ENCODE results near the gene MIEF2.
A peak's percentile ranks its signal among the peaks of the same experiment; 100 is the strongest.

Gene MIEF2

DNA sequence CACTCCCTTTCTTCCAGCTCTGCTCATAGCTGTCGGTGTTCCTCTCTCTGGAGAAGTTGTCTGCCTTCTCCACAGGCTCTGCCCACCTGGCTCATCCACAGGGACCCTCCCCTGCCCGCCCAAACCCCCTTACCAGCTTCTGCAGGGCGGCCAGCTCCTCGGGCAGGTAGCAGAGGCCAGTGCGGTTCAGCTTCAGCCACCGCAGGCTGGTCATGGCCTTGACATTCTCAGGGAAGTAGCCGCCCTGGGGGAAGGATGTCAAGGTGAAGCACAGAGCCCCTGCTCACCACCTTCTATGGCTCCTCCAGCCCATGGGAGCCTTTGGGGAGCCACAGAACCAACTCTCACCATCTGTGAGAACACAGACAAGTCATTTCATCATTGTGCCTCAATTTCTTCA, 3.7 kb upstream of the MIEF2 start:
- no peak for DNase-seq (ENCODE audit: low read depth)

DNA sequence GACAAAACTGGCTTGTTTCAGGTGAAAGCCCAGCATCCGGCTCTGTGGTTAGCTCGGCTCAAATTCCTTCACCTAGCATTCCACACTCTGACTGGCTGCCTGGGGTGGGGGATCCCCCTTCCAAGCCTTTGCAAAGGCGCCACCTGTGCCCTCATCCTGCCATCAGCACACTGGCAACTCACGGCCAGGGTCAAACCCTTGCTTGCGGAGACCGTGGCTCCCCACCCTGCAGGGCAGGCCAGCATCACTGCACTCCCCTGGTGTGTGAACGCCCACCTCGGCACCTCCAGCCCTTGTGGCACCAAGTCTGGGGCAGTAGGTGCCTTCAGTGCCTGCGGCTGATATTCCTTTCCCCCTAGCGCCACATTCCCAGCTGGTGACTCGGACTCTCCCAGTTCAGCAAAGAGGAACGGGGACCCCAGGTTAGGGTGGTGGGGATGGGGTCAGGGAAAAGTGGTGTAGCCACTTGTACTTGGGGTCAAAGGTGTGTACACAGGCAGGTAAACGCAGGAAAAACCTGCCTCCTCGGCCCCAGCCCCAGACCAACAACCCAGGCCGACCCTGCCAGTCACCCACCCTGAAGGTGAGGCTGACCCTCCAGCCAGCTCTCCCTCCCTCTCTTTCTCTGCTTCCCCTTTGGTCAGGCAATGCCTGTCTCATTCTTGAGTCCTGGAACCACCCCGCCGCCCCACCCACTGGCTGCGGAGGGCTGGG, 3.0 kb upstream of the MIEF2 start:
- DNase-seq (ENCODE audit: low read depth): no peak

DNA sequence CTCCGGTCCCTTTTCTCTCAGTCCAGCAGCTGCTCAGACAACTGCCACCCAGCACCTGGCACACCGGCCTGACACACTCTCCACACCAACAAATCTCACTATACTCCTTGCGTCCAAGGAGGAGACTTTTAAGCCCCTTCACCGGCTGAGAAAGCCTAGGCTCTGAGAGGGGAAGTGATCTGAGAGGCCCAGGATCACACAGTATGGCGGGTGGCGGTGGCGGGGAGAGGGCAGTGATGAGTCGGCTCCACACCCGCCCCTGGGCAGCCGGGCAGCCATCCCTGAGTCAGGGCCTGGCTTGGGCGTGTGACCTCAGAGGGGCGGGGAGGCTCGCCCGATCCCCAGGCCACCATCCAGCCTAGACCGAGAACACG, 2.5 kb upstream of the MIEF2 start:
- DNase-seq (ENCODE audit: low read depth): peak; percentile 11

DNA sequence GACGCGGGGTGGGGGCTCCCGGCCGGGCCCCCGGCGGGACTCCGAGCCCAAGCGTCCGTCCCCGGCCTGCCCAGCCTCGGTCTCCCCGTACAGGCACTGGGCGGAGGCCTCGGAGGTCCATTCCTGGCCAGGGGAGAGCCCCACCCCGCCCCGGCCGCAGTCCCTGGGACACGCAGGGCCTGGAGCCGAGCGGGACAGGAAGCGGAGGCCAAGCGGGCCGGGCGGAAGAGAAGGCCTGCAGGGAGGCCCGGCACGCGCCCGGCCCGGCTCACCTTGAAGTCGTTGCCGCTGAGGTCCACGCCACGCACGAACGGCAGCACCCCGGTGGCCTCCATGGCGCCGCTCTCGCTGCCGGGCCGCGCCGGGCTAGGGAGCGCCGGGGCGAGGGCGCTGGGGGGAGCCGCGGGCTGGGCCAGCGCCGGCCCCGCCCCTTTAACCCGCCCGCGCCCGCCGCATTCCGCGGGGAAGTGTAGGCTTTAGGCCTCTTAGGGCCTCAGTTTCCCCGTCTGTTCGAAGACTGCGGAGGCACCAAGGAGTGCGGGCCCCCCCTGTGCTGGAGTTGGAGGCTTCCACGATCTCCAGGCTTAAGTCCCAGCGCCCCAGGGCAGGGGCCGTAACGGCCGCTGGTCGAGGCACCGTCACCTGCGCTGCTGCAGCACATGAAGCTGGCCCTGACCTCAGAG, 2.0 kb upstream of the MIEF2 start, which contains the start of gene FLII:
FLII (minus strand) TSS at position 383 of the 683 bp plus-strand sequence; CDS start at position 335, 48 bp downstream.
- peak; percentile 48 for DNase-seq (ENCODE audit: low read depth)

DNA sequence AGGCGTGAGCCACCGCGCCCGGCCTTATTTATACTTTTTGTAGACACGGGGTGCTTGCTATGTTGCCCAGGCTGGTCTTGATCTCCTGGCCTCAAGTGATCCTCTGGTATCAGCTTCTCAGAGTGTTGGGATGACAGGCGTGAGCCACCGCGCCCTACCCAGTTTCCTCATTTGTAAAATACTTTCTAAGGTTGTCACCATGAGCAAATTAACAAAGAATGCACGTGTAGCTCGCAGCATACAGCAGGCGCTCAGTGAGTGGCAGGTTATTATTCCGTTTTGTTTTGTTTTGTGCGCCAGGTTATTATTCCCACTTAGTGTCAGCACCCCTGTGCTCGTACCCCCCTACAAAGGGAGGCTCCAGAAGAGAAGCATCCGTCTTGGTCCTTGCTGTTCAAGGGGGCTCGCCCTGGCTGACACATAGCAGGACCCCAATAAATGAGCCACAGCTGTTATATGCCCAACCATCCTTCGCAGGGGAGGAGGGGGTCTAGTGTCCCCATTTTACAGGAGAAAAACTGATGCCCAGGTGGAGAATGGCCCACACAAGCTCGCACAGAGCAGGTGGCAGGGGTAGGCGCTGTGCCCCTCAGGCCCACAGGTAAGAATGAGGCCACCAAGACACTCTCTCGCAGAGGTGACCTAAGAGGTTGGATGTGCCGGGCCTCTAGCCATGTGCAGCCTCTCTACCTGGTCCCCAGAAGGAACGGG, 686 bp upstream of the MIEF2 start:
- peak; percentile 4 for DNase-seq (ENCODE audit: low read depth)

DNA sequence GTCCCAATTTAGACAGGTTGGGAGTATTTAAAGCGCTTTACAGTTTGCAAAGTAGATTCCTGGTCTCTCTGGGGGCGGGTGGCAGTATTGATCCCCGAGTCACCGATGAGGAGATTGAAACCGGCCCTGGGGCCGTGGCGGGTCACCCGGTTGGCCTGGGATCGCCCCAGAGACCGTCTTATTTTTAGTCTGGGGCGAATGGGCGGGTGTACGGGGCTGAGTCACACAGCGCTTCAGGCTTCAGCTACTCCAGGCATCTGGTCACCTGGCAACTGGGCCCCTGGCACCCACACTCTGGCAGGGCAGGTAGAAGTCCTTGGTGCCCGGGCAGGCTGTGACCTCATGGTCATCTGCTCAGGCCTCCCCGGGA, 669 bp downstream of the MIEF2 start:
- DNase-seq (ENCODE audit: low read depth): no peak

DNA sequence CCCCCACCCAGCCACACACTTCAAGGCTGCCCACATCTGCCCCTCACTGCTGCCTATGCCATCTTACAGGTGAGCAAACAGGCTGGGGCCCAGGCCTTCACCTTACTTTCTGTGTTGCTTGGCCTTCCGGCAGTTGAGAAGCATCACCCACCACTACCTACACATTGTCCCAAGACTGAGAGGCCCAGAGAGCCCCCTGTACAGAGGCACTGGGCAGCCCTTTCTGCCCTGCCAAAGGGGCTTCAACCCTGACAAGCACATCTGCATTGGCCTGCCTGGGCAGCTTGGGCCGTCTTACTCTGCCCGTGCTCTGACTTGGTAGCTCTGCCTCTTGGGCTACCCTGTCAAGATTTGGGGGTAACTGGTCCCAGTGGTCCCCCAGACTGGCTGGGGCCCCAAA, 1.2 kb downstream of the MIEF2 start:
- no peak for DNase-seq (ENCODE audit: low read depth)

DNA sequence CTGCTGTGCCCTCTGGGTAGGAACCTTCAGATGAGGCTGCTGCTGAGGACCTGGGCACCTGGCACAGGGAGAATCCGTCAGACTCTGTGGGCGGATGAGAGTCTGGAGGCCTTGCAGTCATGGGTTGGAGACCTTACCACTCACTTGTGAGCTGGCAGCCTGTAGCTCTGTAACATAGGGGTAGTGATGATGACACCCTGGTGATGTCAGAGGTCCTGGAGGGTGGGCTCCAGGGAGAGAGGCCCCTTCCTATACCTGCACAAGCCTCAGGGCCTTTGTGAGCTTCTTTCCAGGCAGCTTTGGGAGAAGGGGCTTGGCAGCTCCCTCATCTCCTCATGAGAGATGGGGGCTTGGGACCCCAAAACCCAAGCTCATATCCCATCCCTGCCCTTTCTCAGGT, 1.6 kb downstream of the MIEF2 start:
- DNase-seq (ENCODE audit: low read depth): no peak

DNA sequence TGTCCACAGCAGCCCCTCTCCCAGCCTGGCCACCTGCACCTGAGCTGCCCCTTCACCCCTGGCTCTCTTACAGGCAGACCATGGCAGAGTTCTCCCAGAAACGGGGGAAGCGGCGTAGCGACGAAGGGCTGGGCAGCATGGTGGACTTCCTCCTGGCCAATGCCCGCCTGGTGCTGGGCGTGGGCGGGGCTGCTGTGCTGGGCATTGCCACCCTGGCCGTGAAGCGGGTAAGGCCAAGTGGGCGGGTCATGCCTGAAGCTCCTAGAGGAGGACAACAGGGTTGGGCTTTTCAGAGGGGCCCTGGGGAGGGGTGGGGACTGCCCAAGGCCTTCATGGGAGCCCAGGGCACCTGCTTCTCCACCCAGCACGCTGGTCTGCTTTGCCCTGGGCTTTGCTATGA, 2.2 kb downstream of the MIEF2 start:
- DNase-seq (ENCODE audit: low read depth): no peak

DNA sequence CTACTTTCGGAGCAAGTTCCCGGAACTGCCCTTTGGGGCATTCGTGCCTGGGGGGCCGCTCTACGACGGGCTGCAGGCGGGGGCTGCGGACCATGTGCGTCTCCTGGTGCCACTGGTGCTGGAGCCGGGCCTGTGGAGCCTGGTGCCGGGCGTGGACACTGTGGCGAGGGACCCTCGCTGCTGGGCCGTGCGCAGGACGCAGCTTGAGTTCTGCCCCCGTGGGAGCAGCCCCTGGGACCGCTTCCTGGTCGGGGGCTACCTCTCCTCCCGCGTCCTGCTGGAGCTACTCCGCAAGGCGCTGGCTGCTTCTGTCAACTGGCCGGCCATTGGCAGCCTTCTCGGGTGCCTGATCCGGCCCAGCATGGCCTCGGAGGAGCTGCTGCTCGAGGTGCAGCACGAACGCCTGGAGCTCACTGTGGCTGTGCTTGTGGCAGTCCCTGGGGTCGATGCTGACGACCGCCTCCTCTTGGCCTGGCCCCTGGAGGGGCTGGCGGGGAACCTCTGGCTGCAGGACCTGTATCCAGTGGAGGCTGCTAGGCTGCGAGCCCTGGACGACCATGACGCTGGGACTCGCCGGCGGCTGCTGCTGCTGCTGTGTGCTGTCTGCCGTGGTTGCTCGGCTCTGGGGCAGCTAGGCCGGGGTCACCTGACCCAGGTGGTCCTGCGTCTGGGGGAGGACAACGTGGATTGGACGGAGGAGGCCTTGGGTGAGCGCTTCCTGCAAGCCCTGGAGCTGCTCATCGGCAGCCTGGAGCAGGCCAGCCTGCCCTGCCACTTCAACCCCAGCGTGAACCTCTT, 3.6 kb downstream of the MIEF2 start:
- DNase-seq (ENCODE audit: low read depth): no peak

DNA sequence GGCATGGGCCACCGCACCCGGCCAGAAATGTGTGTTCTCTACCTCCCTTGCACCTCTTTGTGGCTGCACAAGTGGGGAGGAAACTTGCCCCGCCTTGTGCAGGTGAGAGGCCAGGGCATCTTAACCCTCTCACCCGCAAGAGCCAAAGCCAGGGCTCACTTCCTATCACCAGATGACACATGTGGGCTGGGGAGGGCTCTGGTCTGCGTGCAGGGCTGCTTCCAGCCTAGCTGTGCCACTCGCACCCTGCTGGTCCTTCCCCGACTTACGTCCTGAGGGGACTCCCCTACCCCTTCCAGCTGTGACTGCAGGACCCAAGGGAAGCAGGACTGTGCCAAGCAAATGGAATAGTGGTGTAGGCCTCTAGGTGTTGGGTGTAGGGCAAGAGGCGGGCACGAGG, 6.9 kb downstream of the MIEF2 start:
- no peak for DNase-seq (ENCODE audit: low read depth)

DNA sequence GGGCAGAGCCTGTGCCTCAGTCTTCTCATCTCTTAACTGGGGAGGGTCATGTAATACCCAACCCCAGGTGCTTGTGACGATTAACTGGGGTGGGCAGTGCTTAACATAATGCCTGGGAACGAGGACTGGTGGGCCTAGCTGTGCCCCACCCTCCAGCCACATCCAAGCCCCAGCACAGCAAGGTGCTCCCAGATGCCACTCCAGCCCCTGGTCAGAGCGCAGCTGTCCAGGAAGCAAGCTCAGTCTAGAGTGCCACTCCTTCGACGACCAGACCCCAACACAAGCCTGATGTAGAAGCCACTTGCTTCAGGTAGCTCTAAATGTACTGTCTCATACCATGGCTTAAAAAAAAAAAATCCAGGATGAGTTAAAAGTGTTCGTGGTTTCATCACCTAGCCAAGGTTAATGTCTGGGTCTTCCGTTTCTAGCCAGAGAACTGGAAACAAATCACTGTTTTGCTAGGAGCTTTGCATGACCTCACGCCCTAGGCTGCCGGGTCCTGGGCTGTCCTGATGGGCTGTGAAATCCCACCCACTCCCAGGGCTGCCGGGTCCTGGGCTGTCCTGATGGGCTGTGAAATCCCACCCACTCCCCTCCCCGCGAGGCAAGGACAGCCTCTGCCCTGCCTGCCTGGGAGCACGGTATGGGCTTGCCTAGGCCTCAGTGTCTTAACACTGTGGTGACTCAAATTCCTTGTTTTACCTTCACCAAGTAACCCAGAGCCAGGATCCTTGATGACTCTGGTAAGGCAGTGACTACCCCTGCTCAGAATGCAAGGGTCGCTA, 7.7 kb downstream of the MIEF2 start:
- no peak for DNase-seq (ENCODE audit: low read depth)

DNA sequence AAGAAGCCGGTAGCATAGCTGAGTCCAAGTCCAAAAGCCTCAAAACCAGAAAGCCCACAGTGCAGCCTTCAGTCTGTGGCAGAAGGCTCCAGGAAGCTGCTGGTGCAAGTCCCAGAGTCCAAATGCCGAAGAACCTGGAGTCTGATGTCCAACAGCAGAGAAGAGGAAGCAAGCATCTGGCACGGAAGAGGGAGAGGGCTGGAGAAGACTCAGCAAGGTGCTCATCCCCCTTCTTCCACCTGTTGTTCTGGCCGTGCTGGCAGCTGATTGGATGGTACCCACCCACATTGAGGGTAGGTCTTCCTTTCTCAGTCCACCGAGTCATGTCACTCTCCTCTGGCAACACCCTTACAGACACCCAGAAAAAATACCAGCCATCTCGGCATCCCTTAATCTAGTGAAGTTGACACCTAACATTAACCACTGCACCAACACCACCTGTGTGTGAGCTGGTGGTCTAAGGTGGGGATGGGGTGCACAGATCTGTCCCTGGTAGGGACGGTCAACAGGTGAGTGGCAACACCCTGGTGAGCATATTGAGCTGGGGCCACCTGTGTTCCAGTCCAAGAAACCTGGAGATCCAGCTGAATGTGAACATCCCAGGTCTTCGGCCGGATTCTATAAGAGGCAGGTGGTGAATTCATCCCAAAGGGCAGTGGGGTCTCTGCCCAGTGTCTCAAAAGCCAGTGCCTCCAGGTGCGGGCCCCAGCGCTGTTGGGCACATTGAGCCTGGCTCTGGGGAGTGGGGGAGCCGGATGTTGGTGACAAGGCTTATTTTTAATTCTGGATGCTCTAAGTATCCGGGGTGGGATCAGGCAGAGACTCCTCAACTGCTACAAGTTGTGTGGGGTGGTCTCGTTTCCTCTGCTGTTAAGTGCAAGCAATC, 9.8 kb downstream of the MIEF2 start:
- DNase-seq (ENCODE audit: low read depth): no peak

DNA sequence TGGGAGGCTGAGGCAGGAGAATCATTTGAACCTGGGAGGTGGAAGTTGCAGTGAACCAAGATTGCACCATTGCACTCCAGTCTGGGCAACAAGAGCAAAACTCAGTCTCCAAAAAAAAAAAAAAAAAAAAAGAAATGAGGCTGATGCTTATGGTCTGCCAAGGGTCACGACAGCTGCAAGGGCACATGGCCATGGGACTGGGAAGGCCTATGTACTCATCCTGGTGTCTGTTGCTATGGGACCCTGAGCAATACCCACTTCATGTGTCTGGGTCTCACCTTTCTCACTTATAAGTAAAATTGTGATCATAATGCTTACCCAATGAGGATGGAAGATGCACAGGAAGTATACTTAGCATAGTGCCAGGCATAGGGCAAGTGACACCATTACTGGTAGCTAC, 16.6 kb downstream of the MIEF2 start:
- no peak for DNase-seq (ENCODE audit: low read depth)

DNA sequence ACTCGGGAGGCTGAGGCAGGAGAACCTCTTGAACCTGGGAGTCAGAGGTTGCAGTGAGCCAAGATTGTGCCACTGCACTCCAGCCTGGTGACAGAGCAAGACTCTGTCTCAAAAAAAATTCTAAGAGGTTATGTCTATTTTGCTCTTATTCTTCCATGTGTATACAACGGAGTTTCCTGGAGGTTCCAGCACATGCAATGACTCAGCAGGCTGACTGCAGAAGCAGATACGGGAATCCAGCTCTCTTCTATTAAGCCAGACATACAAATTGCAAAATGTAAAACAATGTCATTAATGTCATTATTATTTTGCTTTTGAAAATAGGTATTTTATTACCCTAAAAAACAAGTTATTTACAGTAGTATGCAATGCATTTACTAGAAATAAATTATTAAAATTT, 18.4 kb downstream of the MIEF2 start:
- no peak for DNase-seq (ENCODE audit: low read depth)

DNA sequence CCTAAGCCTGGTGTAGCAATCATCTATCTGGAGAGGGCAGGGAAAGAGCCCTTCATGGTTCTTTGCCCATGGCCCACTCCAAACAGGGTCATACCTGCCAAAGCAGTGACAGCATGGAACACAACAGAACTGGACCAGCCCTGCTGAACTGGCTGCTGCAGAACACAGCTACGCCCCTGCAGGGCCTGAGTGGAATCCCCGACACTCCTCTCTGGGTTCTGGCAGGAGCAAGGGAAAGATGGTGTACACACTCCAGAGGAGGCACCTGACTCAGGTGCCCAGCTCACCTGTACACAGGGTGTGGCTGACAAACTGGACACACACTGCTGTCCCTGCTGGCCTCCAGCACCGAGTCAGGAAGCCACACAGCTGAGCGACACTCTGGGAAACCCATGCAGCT, 19.8 kb downstream of the MIEF2 start:
- DNase-seq (ENCODE audit: low read depth): no peak

DNA sequence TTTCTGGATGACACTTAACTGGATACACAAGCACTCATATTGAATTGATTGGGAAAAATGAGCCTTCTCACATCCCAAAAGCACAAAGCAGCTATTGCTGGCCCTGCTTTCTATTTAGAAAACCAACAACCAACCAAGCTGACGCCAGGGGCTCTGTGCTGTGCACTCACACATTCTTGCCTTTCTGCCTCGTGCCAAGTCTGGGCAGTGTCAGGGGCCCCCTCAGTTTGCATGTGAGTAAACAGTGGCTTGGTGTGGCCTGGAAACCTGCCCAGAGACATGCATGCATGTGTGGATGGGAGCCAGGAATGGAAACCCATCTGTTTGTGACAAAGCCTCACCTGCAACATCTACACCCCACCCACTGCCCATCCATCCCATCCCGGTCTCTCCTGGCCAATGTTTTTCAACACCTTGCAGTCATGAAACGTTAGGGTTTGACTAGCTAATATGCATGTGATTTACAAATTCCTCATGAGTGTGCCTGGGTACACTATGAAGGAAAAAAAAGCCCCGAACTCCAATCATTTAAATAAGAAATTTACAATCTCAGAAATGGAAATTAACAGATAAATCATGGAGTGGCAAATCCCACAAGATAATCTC, 20.4 kb downstream of the MIEF2 start:
- DNase-seq (ENCODE audit: low read depth): no peak

DNA sequence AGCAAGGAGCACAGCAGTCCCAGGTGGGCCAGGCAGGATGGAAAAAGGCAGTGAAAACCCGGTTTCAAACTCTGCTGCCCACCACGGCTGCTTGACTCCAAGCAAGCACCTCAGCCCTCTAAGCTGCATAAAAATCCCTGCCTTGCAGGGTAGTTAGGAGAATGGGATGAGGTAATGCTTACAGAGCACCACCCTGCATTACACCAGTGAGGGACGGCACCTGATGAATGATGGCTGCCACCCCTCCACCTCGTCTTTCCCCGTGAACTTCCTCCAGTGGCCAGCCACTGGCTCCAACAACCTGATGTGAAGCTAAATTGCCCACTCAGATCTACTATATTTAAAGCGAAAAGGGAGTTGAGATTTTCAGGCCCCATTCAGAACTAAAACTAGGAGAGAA, 21.3 kb downstream of the MIEF2 start:
- no peak for DNase-seq (ENCODE audit: low read depth)

DNA sequence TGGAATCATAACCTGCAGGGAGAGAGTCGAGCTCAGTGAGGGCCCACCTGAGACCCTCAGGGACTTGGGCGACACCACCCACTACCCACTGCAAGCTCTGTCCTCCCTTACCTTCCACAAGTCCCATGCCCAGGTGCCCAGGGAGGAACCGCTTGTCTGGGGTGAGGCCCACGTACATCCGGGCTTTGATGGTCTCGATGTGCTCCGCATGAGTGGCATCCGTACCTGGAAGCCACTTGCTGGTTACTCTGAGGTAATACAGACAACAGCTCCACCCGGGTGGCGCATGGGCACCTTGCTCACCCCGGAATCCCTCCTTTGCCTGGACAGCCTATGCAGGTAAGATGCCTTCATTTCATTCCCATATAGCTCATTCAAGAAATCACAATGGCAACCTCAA, 24.8 kb downstream of the MIEF2 start:
- no peak for DNase-seq (ENCODE audit: low read depth)

Measured in activated T-cell treated with anti-CD3 and anti-CD28 coated beads for 24 hours (primary cell).